Measurements from ENCODE around the gene CDKN2B-AS1.

CDKN2B-AS1 gene

DNA sequence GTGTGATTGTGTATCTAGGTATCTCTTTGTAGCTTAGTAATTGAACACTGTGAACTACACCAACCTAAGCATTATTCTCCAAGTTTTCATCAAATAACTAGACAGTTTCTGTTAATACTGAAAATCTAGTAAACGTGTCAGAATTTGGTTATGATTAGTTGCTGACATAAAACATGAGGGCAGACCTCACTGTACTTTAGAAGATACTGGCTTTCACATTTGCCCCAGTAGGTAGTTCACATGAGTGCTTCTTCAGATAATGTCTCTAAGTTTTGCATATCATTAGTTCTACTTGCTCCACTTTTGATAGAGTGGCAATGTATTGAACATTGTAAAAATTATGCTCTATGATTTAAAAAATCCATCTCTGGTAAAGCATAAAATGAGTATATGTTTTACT, 7.4 kb downstream of the CDKN2B-AS1 start:
- H3K4me3 ChIP-seq (ENCODE audit: low read length), result no peak overlapping the region
- no peak overlapping the region for H3K27ac ChIP-seq (ENCODE audit: low read length)
- no peaks in the 10 kb centered on the region for H3K79me2 ChIP-seq (ENCODE audit: low read length)
- H3K36me3 ChIP-seq (replicated peaks; ENCODE audit: low read depth, low read length), result no peaks in the 10 kb centered on the region
- no peak overlapping the region for H3K9ac ChIP-seq (ENCODE audit: low read length)
- no peaks in the 10 kb centered on the region for H3K9me3 ChIP-seq (ENCODE audit: insufficient read depth, low read length)
- no peaks in the 10 kb centered on the region for H3K27me3 ChIP-seq (ENCODE audit: low read depth, low read length)
- no peak overlapping the region for H3K4me2 ChIP-seq (ENCODE audit: low read length)
- no peaks in the 10 kb centered on the region for H3K4me1 ChIP-seq (ENCODE audit: low read length)
- no peaks in the 10 kb centered on the region for H4K20me1 ChIP-seq (ENCODE audit: insufficient read depth, low read length)
- no peak for TF ChIP-seq EZH2phosphoT487 (IDR thresholded peaks at IDR 0.05; ENCODE audit: low read depth)
- TF ChIP-seq, protein P1, sequence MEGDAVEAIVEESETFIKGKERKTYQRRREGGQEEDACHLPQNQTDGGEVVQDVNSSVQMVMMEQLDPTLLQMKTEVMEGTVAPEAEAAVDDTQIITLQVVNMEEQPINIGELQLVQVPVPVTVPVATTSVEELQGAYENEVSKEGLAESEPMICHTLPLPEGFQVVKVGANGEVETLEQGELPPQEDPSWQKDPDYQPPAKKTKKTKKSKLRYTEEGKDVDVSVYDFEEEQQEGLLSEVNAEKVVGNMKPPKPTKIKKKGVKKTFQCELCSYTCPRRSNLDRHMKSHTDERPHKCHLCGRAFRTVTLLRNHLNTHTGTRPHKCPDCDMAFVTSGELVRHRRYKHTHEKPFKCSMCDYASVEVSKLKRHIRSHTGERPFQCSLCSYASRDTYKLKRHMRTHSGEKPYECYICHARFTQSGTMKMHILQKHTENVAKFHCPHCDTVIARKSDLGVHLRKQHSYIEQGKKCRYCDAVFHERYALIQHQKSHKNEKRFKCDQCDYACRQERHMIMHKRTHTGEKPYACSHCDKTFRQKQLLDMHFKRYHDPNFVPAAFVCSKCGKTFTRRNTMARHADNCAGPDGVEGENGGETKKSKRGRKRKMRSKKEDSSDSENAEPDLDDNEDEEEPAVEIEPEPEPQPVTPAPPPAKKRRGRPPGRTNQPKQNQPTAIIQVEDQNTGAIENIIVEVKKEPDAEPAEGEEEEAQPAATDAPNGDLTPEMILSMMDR (IDR thresholded peaks at IDR 0.05; ENCODE audit: low read depth, low read length), result no peak
- H2AFZ ChIP-seq (ENCODE audit: low read depth, low read length), result no peak overlapping the region

DNA sequence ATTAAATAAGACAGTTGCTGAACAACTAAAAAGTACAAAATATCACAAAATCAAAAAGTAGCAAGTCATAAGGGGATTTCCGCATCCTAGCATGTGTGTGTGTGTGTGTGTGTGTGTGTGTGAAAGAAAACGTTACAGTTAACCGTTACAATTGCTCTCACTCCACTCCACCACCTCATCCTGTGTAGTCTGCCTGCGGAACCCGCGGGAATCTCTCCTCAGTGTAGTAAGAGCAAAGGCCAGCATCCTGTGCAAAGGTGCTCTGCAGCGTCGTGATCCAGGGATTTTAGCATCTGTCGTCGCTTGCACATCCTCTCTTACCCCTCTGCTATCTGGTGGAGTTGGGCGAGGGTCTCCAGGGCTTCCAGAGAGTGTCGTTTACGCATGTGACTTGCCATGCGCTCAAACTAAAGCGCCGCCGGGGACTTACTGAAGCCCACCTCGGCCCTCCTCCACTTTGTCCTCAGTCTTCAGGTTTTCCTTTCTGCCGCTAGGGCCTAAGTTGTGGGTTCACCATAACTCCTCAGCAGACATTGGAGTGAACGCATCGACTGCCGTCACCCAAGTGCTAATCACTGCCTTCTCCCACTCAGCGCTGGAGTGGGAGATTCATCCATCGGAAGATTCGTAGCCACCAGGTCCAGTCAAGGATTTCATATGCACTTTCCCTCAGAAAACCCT, 10.6 kb downstream of the CDKN2B-AS1 start:
- Histone ChIP-seq H3K9ac (ENCODE audit: low read length) (no peak overlapping the region), H3K4me1 (ENCODE audit: low read length) (no peaks in the 10 kb centered on the region), H4K20me1 (ENCODE audit: insufficient read depth, low read length) (no peaks in the 10 kb centered on the region), H3K79me2 (ENCODE audit: low read length) (no peaks in the 10 kb centered on the region), H3K9me3 (ENCODE audit: insufficient read depth, low read length) (no peaks in the 10 kb centered on the region), H3K27ac (ENCODE audit: low read length) (no peak overlapping the region), H3K4me2 (ENCODE audit: low read length) (no peak overlapping the region), H2AFZ (ENCODE audit: low read depth, low read length) (no peak overlapping the region), H3K36me3 (replicated peaks; ENCODE audit: low read depth, low read length) (no peaks in the 10 kb centered on the region), H3K4me3 (ENCODE audit: low read length) (no peak overlapping the region), H3K27me3 (ENCODE audit: low read depth, low read length) (no peaks in the 10 kb centered on the region)
- TF ChIP-seq, protein P1 (IDR thresholded peaks at IDR 0.05; ENCODE audit: low read depth, low read length), result no peak

DNA sequence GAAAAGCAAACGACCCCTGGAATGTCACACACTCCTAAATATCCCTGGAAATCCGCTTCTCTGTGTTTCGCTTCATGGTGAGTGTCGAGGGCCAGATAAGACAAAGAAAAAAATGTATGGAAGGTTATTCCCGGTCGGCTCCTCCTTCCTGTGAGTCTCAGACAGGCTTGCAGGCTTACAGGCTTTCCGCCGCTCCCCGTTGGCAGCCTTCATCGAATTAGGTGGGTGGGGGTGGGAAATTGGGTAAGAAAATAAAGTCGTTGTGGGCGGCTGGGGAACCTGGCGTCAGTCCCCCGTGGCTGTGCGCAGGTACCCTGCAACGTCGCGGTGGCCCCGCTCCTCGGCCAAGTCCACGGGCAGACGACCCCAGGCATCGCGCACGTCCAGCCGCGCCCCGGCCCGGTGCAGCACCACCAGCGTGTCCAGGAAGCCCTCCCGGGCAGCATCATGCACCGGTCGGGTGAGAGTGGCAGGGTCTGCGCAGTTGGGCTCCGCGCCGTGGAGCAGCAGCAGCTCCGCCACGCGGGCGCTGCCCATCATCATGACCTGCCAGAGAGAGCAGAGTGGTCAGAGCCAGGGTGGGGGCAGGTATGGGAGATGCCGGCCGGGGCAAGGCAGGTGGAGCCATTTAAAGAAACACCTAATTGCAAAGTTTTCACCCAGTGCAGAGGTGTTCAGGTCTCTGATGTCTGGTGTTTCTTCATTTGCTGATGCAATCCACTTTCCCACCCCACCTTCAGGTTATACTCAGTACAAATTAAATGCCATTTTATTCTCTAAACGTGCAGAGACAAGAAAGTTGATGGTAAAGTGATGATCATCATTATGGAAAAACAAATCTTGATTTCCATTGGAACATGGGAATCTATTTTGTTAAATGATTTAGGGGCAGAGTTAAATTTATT, 11.4 kb downstream of the CDKN2B-AS1 start:
- TF ChIP-seq EZH2phosphoT487 (IDR thresholded peaks at IDR 0.05; ENCODE audit: low read depth), result no peak
- TF ChIP-seq, protein P1 (IDR thresholded peaks at IDR 0.05; ENCODE audit: low read depth, low read length), result no peak
- no peaks in the 10 kb centered on the region for H3K9me3 ChIP-seq (ENCODE audit: insufficient read depth, low read length)
- H3K9ac ChIP-seq (ENCODE audit: low read length), result no peak overlapping the region
- H3K4me1 ChIP-seq (ENCODE audit: low read length), result no peaks in the 10 kb centered on the region
- H4K20me1 ChIP-seq (ENCODE audit: insufficient read depth, low read length), result no peaks in the 10 kb centered on the region
- H3K79me2 ChIP-seq (ENCODE audit: low read length), result no peaks in the 10 kb centered on the region
- H3K4me2 ChIP-seq (ENCODE audit: low read length), result no peak overlapping the region
- H3K27ac ChIP-seq (ENCODE audit: low read length), result no peak overlapping the region
- no peak overlapping the region for H3K4me3 ChIP-seq (ENCODE audit: low read length)
- H3K36me3 ChIP-seq (replicated peaks; ENCODE audit: low read depth, low read length), result no peaks in the 10 kb centered on the region
- no peak overlapping the region for H2AFZ ChIP-seq (ENCODE audit: low read depth, low read length)
- no peaks in the 10 kb centered on the region for H3K27me3 ChIP-seq (ENCODE audit: low read depth, low read length)

DNA sequence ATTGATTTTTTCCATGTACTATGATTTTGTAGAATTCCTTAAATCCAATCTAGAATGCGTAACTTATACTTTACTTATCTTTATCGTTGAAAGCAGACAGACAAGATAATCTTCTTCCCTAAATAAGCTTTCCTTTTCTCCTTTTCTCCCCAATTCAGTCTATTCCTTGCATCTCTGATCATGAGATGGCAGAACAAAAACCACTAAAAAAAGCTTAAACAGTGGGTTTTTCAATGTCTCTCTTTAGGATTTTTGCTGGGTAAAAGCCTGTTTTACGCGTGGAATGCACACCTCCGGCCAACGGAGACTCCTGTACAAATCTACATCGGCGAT, 13.8 kb downstream of the CDKN2B-AS1 start:
- no peak overlapping the region for H3K9ac ChIP-seq (ENCODE audit: low read length)
- H3K4me3 ChIP-seq (ENCODE audit: low read length), result no peak overlapping the region
- no peaks in the 10 kb centered on the region for H3K36me3 ChIP-seq (replicated peaks; ENCODE audit: low read depth, low read length)
- no peaks in the 10 kb centered on the region for H3K9me3 ChIP-seq (ENCODE audit: insufficient read depth, low read length)
- no peaks in the 10 kb centered on the region for H3K79me2 ChIP-seq (ENCODE audit: low read length)
- H3K4me1 ChIP-seq (ENCODE audit: low read length), result no peaks in the 10 kb centered on the region
- H3K27ac ChIP-seq (ENCODE audit: low read length), result no peak overlapping the region
- no peaks in the 10 kb centered on the region for H4K20me1 ChIP-seq (ENCODE audit: insufficient read depth, low read length)
- no peak overlapping the region for H3K4me2 ChIP-seq (ENCODE audit: low read length)
- no peaks in the 10 kb centered on the region for H3K27me3 ChIP-seq (ENCODE audit: low read depth, low read length)
- no peak overlapping the region for H2AFZ ChIP-seq (ENCODE audit: low read depth, low read length)
- TF ChIP-seq, protein P1 (IDR thresholded peaks at IDR 0.05; ENCODE audit: low read depth, low read length), result no peak
- no peak for TF ChIP-seq EZH2phosphoT487 (IDR thresholded peaks at IDR 0.05; ENCODE audit: low read depth)
